ENCODE data around the gene PTMS. TPM values are rescaled to one million over a fixed set of nuclear protein-coding genes. Genes with fewer than 3 reads are reported as not detected.
A peak's percentile ranks its signal among the peaks of the same experiment; 100 is the strongest.

PTMS gene
- total RNA-seq, 4 donors from 2014 or later, result 105 to 853 (median 140) TPM

DNA sequence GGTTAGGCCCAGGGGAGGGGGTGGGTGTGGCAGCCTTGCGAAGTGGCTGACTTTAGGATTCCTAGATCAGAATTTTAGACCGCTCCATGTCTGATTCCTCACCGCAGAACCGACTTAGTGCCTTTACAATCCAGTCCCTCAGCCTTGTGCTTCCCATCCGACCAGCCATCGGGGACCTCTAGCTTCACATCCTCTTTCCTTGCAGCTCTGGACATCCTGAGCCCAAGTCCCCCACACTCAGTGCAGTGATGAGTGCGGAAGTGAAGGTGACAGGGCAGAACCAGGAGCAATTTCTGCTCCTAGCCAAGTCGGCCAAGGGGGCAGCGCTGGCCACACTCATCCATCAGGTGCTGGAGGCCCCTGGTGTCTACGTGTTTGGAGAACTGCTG lies 41.8 kb upstream of the PTMS start:
- TF ChIP-seq, protein P1, sequence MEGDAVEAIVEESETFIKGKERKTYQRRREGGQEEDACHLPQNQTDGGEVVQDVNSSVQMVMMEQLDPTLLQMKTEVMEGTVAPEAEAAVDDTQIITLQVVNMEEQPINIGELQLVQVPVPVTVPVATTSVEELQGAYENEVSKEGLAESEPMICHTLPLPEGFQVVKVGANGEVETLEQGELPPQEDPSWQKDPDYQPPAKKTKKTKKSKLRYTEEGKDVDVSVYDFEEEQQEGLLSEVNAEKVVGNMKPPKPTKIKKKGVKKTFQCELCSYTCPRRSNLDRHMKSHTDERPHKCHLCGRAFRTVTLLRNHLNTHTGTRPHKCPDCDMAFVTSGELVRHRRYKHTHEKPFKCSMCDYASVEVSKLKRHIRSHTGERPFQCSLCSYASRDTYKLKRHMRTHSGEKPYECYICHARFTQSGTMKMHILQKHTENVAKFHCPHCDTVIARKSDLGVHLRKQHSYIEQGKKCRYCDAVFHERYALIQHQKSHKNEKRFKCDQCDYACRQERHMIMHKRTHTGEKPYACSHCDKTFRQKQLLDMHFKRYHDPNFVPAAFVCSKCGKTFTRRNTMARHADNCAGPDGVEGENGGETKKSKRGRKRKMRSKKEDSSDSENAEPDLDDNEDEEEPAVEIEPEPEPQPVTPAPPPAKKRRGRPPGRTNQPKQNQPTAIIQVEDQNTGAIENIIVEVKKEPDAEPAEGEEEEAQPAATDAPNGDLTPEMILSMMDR (IDR thresholded peaks at IDR 0.05), result no peak
- TF ChIP-seq POLR2A (IDR thresholded peaks at IDR 0.05), result no peak
- no peak for DNase-seq
- Histone ChIP-seq H3K27me3 (no peaks in the 10 kb centered on the region), H3K9me3 (no peaks in the 10 kb centered on the region), H3K36me3 (no peaks in the 10 kb centered on the region), H3K4me3 (peak overlapping the region; percentile 64 to 79), H3K4me1 (no peaks in the 10 kb centered on the region), H3K27ac (peak overlapping the region; percentile 77 to 87)
- intact Hi-C loops (cut with DNase I; ENCODE audit: low total_unique reads), result no loop called here

DNA sequence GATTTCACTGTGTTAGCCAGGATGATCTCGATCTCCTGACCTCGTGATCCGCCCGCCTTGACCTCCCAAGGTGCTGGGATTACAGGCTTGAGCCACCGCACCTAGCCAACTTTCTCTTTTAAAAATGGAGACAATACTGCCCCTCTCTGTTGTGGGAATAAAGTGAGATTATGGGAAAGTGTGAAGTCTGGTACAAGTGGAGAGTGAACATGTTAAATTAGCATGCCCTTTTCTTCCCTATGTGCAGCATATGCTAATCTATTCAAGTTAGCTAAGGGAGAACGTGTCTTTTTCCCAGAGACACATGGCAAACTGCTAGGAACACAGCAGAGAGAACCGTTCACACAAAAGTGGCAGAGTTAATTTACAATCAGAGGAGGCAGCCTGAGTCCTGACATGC lies 40.8 kb upstream of the PTMS start:
- Histone ChIP-seq H3K27me3 (no peaks in the 10 kb centered on the region), H3K27ac (no peak overlapping the region), H3K9me3 (no peaks in the 10 kb centered on the region), H3K4me3 (no peak overlapping the region), H3K4me1 (no peaks in the 10 kb centered on the region), H3K36me3 (no peaks in the 10 kb centered on the region)
- DNase-seq, result no peak
- intact Hi-C loops (cut with DNase I; ENCODE audit: low total_unique reads), result no loop called here
- no peak for TF ChIP-seq POLR2A (IDR thresholded peaks at IDR 0.05)
- TF ChIP-seq, protein P1 (IDR thresholded peaks at IDR 0.05), result no peak

DNA sequence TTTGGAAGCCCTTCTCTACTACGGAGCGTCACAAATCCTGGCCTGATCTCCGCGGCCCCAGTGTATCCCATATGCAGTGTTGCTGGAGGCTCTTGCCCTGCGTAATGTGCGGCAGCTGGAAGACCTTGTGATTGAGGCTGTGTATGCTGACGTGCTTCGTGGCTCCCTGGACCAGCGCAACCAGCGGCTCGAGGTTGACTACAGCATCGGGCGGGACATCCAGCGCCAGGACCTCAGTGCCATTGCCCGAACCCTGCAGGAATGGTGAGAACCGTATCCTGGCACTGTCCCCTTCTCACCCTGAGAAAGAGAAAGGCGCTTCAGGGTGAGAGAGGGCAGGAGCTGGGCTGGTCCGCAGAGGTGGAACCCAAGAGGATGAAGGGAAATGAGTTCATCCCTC lies 37.0 kb upstream of the PTMS start:
- no peak for DNase-seq
- TF ChIP-seq, protein P1 (IDR thresholded peaks at IDR 0.05), result no peak
- no peak for TF ChIP-seq POLR2A (IDR thresholded peaks at IDR 0.05)
- intact Hi-C loops (cut with DNase I; ENCODE audit: low total_unique reads), result no loop called here
- H3K4me3 ChIP-seq, result no peak overlapping the region
- no peaks in the 10 kb centered on the region for H3K4me1 ChIP-seq
- H3K9me3 ChIP-seq, result no peaks in the 10 kb centered on the region
- no peaks in the 10 kb centered on the region for H3K36me3 ChIP-seq
- no peak overlapping the region for H3K27ac ChIP-seq
- no peaks in the 10 kb centered on the region for H3K27me3 ChIP-seq

- Histone ChIP-seq H3K4me1 (no peaks in the 10 kb centered on the region), H3K9me3 (no peaks in the 10 kb centered on the region), H3K4me3 (no peak overlapping the region), H3K27ac (no peak overlapping the region), H3K36me3 (no peaks in the 10 kb centered on the region), H3K27me3 (no peaks in the 10 kb centered on the region)
- DNase-seq, result no peak
- intact Hi-C loops (cut with DNase I; ENCODE audit: low total_unique reads), result no loop called here
- no peak for TF ChIP-seq POLR2A (IDR thresholded peaks at IDR 0.05)
- TF ChIP-seq, protein P1 (IDR thresholded peaks at IDR 0.05), result no peak
Measured at GRCh38 chr12:6730169-6730568, 36.0 kb upstream of the PTMS start.

GRCh38 chr12:6734506-6735387 lies 31.4 kb upstream of the PTMS start:
- Histone ChIP-seq H3K36me3 (no peaks in the 10 kb centered on the region), H3K9me3 (no peaks in the 10 kb centered on the region), H3K4me3 (no peak overlapping the region), H3K27me3 (no peaks in the 10 kb centered on the region), H3K4me1 (no peaks in the 10 kb centered on the region), H3K27ac (no peak overlapping the region)
- intact Hi-C loops (cut with DNase I; ENCODE audit: low total_unique reads), result no loop called here
- TF ChIP-seq POLR2A (IDR thresholded peaks at IDR 0.05), result no peak
- TF ChIP-seq, protein P1 (IDR thresholded peaks at IDR 0.05), result no peak
- no peak for DNase-seq
